Astrocyte (in vitro differentiated cells and primary cell): ENCODE results near the gene DNAJC4. TPM values are rescaled to one million over a fixed set of nuclear protein-coding genes. Genes with fewer than 3 reads are reported as not detected.

Experiments used
- DNase-seq: peaks from one replicate; pipeline ENCODE4 v3.0.0-alpha.2; 2010; ENCODE audit warnings: low read depth
- FAIRE-seq: peaks from 2 replicates; lab custom pipeline; 2011; peaks lifted over from hg19 to GRCh38; lab: Jason Lieb, UNC
- H2AFZ ChIP-seq: 2 replicates; pipeline ENCODE4 v1.6.0; 2012; ENCODE audit warnings: low read depth, low read length, inconsistent platforms
- H3K27ac ChIP-seq: 2 replicates; pipeline ENCODE4 v1.5.1; 2011; ENCODE audit warnings: low read depth, low read length, inconsistent platforms
- H3K27me3 ChIP-seq: 2 replicates; pipeline ENCODE4 v1.6.0; 2011; ENCODE audit warnings: low read length, inconsistent platforms; ENCODE audit not compliant: insufficient read depth
- H3K36me3 ChIP-seq: 2 replicates; pipeline ENCODE4 v1.5.1; 2011; ENCODE audit warnings: low read length, inconsistent platforms; ENCODE audit not compliant: insufficient read depth
- H3K4me1 ChIP-seq: 2 replicates; pipeline ENCODE4 v1.5.1; 2011; ENCODE audit warnings: low read length, inconsistent platforms; ENCODE audit not compliant: insufficient read depth
- H3K4me2 ChIP-seq: 2 replicates; pipeline ENCODE4 v1.6.0; 2012; ENCODE audit warnings: low read length, inconsistent platforms
- H3K4me3 ChIP-seq: 2 replicates; pipeline ENCODE4 v1.5.1; 2011; ENCODE audit warnings: low read depth, mild to moderate bottlenecking, low read length, inconsistent platforms; ENCODE audit not compliant: insufficient read depth
- H3K79me2 ChIP-seq: 2 replicates; pipeline ENCODE4 v1.6.0; 2012; ENCODE audit warnings: mild to moderate bottlenecking, low read length, inconsistent platforms; ENCODE audit not compliant: insufficient read depth
- H3K9ac ChIP-seq: 2 replicates; pipeline ENCODE4 v1.6.0; 2012; ENCODE audit warnings: mild to moderate bottlenecking, low read length, inconsistent platforms
- H3K9me3 ChIP-seq: 2 replicates; pipeline ENCODE4 v1.5.1; 2012; ENCODE audit warnings: low read depth, mild to moderate bottlenecking, low read length, inconsistent platforms; ENCODE audit not compliant: insufficient read depth
- H4K20me1 ChIP-seq: 2 replicates; pipeline ENCODE4 v1.6.0; 2012; ENCODE audit warnings: low read length, inconsistent platforms; ENCODE audit not compliant: insufficient read depth
- H3K27ac Mint-ChIP-seq: one replicate; pipeline ENCODE4 v1.8.0; 2021; ENCODE audit warnings: mild to moderate bottlenecking, mixed read lengths; ENCODE audit not compliant: unreplicated experiment
- H3K27me3 Mint-ChIP-seq: one replicate; pipeline ENCODE4 v1.8.0; 2021; ENCODE audit warnings: low read depth, mixed read lengths; ENCODE audit not compliant: unreplicated experiment
- H3K36me3 Mint-ChIP-seq: one replicate; pipeline ENCODE4 v1.8.0; 2021; ENCODE audit warnings: low read depth, mixed read lengths; ENCODE audit not compliant: unreplicated experiment
- H3K4me1 Mint-ChIP-seq: one replicate; pipeline ENCODE4 v1.8.0; 2021; ENCODE audit warnings: low read depth, mixed read lengths; ENCODE audit not compliant: unreplicated experiment
- H3K4me3 Mint-ChIP-seq: one replicate; pipeline ENCODE4 v1.8.0; 2021; ENCODE audit warnings: mild to moderate bottlenecking, moderate library complexity, mixed read lengths; ENCODE audit not compliant: unreplicated experiment
- H3K9me3 Mint-ChIP-seq: one replicate; pipeline ENCODE4 v1.8.0; 2021; ENCODE audit warnings: mild to moderate bottlenecking, mixed read lengths; ENCODE audit not compliant: unreplicated experiment
- CTCF ChIP-seq: IDR thresholded peaks from 2 replicates; pipeline ENCODE4 v1.5.1; 2011; ENCODE audit warnings: low read depth, mild to moderate bottlenecking, inconsistent platforms, low read length, moderate library complexity; ENCODE audit not compliant: insufficient read depth
- EZH2 ChIP-seq: IDR thresholded peaks from 2 replicates; pipeline ENCODE4 v1.6.1; 2012; ENCODE audit warnings: mild to moderate bottlenecking, low read length, inconsistent platforms; ENCODE audit not compliant: insufficient read depth
- total RNA-seq: library from RNA; stranded (reverse); gene quantifications from 2 replicates; pipeline ENCODE4 v1.2.1, GENCODE V29; 2021

DNAJC4 gene
- total RNA-seq, 1 donor from 2014 or later = 23.8 TPM

GRCh38 chr11:64218628-64219353 is 11.6 kb upstream of the DNAJC4 start:
- Histone ChIP-seq H2AFZ (no peak overlapping the region), H3K4me2 (no peak overlapping the region), H4K20me1 (no peaks in the 10 kb centered on the region), H3K79me2 (no peaks in the 10 kb centered on the region), H3K9ac (no peak overlapping the region), H3K4me1 (peaks cover under 1% of the 10 kb centered on the region), H3K4me3 (no peak overlapping the region), H3K27me3 (no peaks in the 10 kb centered on the region), H3K27ac (no peak overlapping the region), H3K36me3 (no peaks in the 10 kb centered on the region), H3K9me3 (no peaks in the 10 kb centered on the region)
- FAIRE-seq (no peak), DNase-seq (no peak)
- H3K27ac Mint-ChIP-seq = peak overlapping the region; percentile 4
- peaks cover 3% of the 10 kb centered on the region for H3K4me1 Mint-ChIP-seq
- no peaks in the 10 kb centered on the region for H3K9me3 Mint-ChIP-seq
- H3K27me3 Mint-ChIP-seq = no peaks in the 10 kb centered on the region
- no peak overlapping the region for H3K4me3 Mint-ChIP-seq
- H3K36me3 Mint-ChIP-seq = peaks cover 12% of the 10 kb centered on the region
- no peak for TF ChIP-seq EZH2
- no peak for TF ChIP-seq CTCF

GRCh38 chr11:64219354-64219684 is 11.0 kb upstream of the DNAJC4 start:
- H3K4me1 Mint-ChIP-seq = peaks cover 6% of the 10 kb centered on the region
- H3K27me3 ChIP-seq = no peaks in the 10 kb centered on the region
- H3K36me3 ChIP-seq = no peaks in the 10 kb centered on the region
- H4K20me1 ChIP-seq = no peaks in the 10 kb centered on the region
- no peaks in the 10 kb centered on the region for H3K9me3 ChIP-seq
- peaks cover 5% of the 10 kb centered on the region for H3K4me1 ChIP-seq
- H3K4me3 Mint-ChIP-seq = no peak overlapping the region
- no peak overlapping the region for H3K4me2 ChIP-seq
- no peak for FAIRE-seq
- no peak for DNase-seq
- H3K27ac Mint-ChIP-seq = no peak overlapping the region
- peaks cover 10% of the 10 kb centered on the region for H3K36me3 Mint-ChIP-seq
- H3K27me3 Mint-ChIP-seq = no peaks in the 10 kb centered on the region
- H3K9me3 Mint-ChIP-seq = no peaks in the 10 kb centered on the region
- no peak overlapping the region for H3K27ac ChIP-seq
- no peak overlapping the region for H2AFZ ChIP-seq
- H3K4me3 ChIP-seq = no peak overlapping the region
- TF ChIP-seq CTCF (no peak), EZH2 (no peak)
- H3K79me2 ChIP-seq = no peaks in the 10 kb centered on the region
- H3K9ac ChIP-seq = no peak overlapping the region

GRCh38 chr11:64219755-64220154 is 10.6 kb upstream of the DNAJC4 start:
- Histone ChIP-seq H3K79me2 (no peaks in the 10 kb centered on the region), H3K27me3 (no peaks in the 10 kb centered on the region), H3K9ac (no peak overlapping the region), H3K9me3 (no peaks in the 10 kb centered on the region), H4K20me1 (no peaks in the 10 kb centered on the region), H3K36me3 (no peaks in the 10 kb centered on the region), H3K27ac (no peak overlapping the region), H3K4me3 (no peak overlapping the region), H2AFZ (no peak overlapping the region), H3K4me1 (peaks cover 7% of the 10 kb centered on the region), H3K4me2 (no peak overlapping the region)
- no peaks in the 10 kb centered on the region for H3K9me3 Mint-ChIP-seq
- no peaks in the 10 kb centered on the region for H3K27me3 Mint-ChIP-seq
- no peak overlapping the region for H3K4me3 Mint-ChIP-seq
- TF ChIP-seq CTCF = no peak
- TF ChIP-seq EZH2 = no peak
- H3K36me3 Mint-ChIP-seq = peaks cover 8% of the 10 kb centered on the region
- H3K27ac Mint-ChIP-seq = no peak overlapping the region
- DNase-seq = no peak
- H3K4me1 Mint-ChIP-seq = peaks cover 6% of the 10 kb centered on the region
- no peak for FAIRE-seq
